NCI-H2196 treated with DMSO at 0.1 percent for 48 hours (cell line): ENCODE results near the gene COL19A1.

Experiments
- DNase-seq: peaks from one replicate; lab custom pipeline; 2025; ENCODE audit not compliant: unreplicated experiment; lab: John Stamatoyannopoulos, UW

COL19A1 gene

DNA sequence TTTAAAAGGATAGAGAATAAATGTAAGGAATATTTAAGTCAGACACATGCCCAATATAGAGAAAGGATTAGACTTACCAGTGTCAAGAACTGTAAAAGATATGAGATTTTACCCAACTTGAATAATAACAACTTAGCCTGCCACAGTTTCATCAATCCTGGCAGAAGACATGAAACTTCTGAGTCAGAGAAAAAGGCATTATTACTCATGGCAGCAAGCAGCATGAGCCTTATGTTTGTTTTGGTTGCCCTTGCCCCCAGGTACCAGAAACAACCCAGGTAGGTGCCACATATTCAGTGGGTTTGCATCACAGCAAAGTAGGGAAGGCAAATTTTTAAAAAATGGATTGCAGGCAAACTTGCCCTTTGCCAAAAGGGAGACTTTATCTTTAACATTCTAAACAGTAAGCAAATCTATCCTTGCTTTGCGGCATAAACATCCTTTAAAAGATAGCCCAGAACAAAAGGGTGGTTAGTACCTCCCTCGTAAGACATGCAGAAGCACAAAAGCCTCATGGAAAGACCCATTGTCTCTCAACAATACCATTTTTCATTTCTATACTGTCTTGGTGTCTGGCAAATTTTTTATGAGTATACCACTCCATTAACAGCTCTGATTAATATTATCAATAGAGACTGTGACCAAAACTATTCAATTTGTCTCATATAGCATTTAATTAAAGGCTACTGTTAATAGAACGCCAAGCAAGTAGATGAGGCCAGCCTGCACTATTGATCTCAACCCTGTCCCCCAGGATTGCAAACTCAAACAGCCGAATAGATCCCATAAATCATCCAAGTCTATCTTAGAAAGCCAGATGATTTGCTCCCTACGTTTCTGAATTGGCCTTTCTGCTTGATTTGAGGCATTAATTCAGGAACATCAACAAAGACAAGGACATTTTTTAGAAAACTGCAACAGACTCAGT, 185.1 kb downstream of the COL19A1 start:
- no peak for DNase-seq

DNA sequence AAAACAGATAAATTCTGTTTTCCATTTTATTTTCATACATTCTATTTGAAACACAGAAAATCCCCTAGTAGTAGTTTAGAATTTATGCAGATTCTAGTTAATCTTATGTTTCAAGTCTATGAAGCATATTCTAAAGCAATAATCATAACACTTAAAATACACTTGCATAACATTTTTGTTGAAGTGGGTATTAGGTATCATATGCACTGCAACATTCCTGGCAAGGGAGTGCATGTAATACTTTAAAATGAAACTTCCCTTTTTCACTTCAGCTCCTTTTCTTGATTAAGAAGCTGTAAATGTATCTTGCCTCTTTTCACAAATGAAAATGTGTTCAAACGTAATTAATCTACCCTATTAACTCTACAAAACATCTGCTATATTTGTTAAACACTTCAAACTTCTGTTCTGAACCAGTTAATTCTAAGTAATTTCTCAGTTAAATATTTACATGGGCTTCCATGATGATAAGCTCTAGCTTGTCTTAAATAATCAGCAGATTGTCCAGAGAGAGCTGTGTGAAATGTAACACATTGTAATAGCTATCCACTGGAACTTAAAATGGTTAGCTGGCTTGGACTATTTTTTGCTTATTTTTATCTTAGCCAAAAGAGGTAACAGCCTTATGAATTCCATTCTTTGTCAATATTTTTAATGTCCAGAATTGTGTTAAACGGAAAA, 192.8 kb downstream of the COL19A1 start:
- no peak for DNase-seq

DNA sequence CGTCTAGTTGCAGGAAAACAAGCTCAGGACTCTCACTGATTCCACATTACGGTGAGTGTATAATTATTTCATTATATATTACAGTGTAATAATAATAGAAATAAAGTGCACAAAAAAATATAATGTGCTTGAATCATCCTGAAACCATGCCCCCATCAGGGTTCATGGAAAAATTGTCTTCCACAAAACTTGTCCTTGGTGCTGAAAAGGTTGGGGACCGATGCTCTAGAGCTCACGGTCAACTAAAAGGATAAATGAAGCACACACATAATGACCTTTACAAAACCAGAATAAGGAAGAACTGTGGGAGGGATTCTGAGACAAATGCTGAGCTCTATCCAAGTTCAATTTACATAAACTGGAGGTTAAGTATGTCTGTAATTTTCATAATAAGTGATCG, 194.3 kb downstream of the COL19A1 start:
- no peak for DNase-seq

DNA sequence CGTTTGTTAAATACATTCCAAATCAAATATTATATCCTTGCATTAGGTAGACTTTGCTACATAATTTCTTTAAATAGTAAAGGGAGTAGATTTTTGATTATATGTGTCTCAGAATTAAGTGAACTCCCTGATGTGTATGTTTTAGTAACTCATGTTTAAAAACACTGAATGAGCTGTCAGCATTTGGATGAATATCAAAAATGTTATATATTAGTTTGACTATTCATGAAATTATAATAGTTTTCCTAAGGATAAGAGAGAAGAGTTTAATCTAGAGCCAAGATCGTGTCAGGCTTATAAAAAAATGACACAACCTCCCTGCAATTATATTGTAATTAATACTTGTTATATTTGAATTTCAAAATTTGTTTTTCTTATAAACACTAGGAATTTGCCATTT, 195.2 kb downstream of the COL19A1 start:
- no peak for DNase-seq

DNA sequence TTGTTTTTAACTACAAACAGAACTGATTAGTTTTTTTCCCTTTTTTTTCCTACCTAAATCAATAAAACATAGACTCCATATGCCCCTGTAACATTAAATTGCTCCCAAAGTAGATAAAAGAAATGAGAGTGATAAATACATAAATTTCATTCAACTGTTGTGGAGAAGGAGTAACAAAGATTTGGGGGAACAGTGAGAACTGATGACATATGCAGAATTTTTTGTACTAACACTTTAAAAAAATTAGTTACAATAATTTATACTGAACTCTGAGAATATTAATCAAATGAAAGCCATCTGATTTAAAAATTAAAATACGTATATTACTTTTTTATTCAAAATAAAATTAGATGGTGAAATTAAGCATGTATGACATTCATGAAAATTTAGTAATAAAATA, 195.7 kb downstream of the COL19A1 start:
- no peak for DNase-seq

DNA sequence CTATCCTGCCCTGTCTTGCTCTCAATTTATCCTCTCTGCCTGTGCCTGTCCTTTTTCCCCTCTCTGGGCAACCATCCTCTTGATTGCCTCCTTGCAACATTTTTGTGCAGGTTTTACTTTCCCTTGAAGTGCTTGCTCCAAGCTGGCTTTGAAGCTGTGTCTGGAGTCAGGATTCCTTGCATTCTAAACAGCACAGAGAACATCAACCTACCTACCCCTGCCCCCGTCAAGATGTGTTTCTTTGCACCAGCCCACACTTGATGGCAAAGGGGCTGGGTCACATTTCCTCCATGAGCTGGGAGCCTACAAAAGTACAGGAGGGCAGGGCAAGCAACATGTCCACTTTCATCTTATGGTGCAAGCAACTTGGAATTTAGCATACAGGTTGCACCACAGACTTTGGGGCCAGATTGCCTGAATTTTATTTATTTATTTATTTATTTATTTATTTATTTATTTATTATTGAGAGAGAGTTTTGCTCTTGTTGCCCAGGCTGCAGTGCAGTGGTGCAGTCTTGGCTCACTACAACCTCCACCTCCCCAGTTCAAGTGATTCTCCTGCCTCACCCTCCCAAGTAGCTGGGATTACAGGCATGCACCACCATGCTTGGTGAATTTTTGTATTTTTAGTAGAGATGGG, 206.3 kb downstream of the COL19A1 start:
- no peak for DNase-seq

DNA sequence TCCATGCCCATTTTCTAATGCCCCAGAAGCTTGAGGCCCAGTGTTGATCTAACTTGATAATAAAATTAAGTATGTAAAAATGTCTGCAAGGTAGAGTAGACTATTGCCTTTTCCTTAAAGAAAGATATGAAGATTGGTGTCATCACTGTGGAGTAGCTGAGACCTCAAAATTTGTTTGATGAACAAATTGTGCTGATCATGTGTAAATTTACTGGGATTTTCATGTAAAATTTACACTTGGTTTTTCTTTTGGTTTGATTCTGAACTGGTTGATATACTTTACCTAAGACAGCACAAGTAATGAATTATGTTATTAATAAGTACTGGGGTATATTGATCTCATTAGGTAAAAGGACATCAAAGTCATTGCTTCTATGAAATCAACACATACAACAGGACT, 207.3 kb downstream of the COL19A1 start:
- no peak for DNase-seq

DNA sequence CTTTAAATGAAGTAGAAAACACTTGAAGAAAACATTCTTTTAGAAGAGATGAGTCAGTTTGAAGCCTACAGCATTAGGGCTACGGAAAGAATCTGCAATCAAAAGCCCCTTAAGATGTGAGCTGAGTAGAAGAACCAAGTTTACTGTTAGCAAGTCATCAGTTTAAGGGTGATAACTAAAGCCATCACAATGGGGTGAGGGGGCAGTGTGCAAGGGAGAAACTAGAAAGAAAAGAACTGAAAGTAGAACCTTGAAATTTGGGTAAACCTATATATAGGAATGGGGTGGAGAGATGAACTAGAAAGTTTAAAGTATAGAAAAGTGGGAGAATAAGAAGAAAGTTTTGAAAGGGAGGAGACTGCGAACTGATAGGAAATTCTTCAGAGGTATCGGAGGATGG, 212.9 kb downstream of the COL19A1 start:
- no peak for DNase-seq

DNA sequence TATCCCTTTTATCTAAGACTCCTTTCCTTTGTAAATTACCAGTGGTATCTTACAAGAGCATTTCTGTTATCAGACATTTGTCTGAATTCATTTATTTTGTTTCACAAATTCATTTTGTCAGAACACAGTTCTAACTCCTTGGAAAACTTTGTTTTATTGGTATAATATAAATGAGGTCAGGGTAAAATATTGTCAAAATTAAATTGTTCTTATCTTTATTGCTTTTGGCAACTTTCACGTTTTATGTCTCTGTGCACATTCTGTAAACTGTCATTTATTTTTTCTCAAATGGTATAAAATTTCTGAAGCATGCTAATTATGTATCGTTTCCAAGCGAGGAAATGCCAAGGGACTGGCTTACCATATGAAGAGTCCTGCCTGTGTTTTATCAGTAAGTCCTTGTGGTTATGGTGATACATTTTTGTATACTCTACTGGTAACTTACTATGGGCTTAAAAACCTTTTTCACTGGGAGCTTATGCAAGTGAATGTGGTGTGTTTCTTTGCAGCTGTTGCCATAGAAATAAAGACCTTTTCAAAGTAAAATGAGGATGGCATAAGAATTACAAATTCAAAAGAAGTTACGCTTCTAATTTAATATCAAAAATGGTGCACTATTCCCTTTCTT, 214.2 kb downstream of the COL19A1 start:
- no peak for DNase-seq

DNA sequence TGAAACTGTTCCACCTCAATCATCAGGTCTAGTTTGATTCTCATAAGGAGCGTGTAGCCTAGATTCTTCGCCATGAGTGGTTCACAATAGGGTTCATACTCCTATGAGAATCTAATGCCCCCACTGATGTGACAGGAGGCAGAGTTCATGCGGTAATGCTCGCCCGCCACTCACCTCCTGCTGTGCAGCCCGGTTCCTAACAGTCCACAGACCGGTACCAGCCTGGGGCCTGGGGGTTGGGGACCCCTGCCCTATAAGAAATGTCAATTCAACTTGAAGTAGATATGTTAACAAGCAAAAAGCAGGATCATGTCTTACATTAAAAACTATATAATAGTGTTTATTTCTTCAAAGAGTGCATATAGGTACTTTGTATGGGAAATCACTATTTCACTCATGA, 216.5 kb downstream of the COL19A1 start:
- no peak for DNase-seq

DNA sequence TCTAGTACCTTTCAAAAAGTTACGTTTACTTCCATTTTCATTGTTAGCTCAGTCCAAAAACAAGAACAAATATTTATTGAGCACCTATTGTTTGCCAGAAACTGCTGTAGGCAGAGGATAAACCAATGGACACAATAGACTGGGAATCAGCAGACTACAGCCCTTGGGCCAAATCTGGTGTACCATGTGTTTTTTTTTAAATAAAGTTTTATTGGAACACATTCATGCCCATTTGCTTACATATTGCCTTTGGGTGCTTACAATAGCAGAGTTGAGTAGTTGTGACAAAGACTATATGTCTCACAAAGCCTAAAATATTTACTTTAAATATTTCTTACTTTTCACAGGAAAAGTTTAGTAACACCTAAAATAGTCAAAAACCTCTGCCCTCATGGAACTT, 220.4 kb downstream of the COL19A1 start:
- DNase-seq = no peak

DNA sequence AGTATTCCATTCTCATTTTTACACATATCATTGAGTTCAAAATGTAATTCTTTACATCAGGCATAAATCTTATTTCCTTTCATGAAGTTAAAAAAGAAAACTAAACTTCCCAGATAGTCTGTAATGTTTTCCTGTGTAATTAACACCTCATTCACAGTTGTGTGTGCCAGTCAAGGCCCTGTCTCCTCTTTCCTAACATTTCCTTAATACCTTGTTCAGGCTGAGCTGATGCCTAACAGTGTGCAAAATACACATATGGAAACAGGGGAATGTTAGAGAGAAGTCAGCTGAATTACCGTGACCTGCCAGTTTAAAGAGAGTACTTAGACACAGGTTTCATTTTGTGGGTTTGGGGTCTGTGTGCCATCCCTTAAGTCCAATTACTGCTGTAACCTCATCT, 227.8 kb downstream of the COL19A1 start:
- DNase-seq = no peak

DNA sequence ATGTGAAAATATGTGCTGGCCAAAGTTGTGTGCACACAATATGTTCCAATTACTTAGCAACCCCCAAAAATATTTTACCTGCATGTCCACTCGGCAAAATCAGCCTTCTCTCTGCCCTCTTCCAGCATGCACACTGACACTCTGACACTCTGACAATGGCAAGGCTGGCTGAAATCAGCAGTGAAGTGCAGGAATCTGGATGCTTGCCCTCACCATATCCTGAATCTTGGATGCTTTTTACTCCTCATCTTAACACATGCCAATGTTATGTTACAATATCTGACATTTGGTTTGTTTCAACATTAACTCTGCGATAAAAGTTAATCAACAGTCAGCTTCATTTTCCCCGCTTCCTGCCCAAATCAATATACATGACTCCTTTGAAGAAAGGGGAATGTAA, 233.4 kb downstream of the COL19A1 start:
- no peak for DNase-seq

DNA sequence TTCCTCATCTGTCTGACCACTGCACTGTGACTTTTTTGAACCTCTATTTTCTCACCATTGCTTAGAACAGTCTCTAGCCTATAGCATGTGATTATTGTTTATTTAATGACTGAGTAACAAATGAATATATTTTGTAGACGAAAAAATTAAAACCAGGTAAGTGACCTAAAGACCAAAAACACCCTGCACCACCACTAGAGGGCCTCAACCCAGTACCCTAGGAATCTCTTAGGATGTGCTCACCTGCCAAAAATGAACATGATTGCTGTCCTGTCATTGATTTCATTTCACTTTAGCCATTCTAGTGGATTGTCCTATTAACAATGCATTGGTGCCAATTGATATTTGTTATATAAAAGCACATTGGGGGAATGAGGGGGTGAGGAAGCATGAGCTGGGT, 237.4 kb downstream of the COL19A1 start:
- no peak for DNase-seq

DNA sequence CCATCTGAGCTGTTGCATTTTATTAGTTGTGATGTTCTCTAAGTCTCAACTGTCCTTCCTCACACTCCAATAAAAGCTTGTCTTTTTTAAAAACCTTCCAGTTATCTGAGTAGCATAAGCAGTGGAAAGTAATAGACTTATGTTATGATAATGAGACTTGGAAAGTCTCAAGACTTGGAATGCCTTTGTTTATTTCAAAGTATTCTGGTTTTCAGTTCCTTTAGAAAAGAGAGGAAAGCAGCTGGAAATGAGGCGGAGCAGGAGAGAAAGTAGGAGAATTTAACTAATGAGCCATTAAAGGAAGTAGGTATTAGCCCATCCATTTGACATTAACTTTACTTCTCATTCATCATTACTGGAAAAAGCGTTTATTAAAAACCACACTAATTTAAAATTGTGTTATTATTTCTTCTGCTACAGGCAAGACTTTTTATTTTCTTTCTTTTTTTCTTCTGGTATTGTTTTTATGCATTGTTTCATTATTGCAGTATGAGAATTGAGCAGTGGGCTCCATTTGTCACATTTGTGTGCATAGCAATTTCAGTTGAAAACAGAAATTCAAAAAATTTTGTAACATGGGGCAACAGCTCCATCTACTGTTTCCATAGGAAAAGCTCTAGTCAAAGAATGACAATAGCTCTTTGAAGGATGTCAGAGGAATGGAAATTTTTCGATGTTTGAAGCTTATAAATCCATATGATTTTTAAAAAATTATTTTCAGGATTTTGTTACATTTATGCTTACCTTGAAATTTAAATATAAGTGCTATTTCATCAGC, 241.7 kb downstream of the COL19A1 start:
- no peak for DNase-seq

DNA sequence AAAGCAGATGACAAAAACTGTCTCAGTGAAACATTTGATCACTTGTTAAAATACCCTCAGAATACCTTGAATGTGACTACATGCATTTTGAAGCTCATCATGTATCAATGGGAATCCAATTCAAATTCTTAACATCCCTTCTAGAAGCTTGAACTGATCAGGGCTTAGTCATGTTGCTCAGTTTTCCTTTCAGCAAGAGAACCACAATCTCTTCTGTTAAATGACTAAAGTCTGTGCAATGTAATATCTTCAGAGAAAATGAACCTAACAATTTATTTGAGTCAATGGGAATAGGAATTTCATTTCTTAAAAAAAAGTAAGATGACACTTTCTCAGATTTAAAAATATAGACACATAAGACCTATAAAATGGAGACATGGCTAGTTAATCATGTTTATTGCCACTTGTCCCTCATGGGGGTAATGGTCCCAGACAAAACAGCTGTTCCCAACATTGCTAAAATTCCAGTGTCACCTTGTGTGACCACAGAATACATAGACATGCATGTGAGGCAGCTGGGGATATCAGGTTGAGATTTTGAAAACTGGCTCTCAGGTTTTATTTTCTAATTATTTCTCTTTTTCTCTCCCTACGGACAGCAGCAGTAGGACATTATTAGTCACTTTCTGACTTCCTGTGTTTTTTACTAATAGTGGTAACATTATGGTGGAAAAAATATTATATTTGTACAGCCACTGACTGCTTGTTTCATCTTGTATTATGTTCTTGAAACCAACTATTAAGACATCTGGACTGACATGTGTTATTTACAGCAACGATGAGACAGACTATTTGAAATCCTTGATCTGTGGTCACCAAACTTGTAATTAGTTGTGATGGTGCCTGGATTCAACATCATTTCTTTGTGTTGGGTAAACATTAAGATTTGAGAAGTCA, 244.0 kb downstream of the COL19A1 start:
- DNase-seq = no peak

DNA sequence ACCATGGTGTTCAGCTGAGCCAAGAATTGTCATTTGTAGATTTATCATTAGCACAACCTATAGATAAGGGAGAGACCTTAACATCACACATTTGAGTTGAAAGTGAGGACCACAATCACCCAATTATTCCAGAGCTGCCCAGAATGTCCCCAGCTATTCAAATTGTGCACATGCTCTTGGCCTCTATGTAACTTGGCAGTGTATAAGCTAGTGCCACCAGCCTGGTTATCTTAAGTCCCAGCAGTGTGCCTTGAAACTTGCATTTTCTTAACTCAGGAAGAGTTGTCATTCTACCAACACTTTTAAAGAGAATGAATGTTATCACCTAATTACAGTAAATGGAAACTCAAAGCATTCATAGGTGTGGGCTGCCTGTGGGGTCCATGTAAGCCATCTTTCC, 245.4 kb downstream of the COL19A1 start:
- no peak for DNase-seq

DNA sequence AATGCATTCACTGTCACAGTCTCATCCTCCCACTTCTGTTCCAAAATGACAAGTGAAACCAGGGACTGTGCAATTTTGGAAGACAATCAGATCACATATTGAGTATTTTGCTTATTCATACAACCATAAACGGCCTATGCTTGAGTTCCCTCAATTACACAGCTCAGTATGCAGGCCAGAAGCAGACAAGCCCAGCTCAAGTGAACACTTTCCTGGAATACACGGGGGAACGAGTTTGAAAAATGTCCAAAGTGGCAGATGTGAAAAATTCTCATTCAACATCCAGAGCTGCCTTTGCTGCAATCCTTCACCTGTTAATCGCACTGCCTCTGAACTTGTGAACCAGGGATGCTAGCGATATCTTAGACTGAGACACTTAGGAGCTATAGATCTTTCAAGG, 246.4 kb downstream of the COL19A1 start:
- no peak for DNase-seq

DNA sequence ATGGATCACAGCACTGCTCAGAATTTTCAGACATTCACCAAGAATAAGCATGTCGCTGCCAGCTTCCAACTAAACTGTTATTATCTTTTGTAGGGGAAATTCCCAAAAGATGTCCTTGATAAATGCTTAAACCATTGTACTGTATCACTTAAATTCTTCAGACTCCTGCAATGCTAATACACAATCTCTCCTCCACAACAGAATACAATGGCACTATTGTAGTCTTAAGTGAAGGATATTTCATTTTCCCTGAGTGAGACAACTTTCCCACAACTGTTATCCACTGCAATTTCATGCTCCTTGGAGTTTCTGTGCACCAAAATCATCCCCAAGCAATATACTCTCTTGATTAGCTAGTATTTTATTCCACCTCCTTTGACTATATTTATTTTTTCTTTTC, 246.8 kb downstream of the COL19A1 start:
- no peak for DNase-seq

DNA sequence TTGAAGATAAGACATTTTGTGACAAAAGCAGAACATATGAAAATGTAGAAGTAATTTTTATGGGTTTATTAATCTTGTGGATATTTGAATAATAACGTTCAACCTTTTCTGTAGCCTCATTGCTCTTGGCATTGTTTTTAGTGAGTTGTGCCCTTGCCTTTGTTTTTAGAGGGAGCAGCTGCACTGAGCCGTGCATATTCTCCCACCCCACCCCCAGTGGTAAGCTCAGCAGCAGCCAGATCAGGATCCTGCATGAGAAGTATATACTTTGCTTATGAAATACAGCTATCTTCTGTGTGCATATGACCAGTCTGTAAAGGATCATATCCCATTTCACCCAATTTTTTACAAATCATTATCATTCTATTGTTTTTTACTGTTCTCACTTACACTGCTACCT, 252.3 kb downstream of the COL19A1 start:
- no peak for DNase-seq
